Lower leg skin (tissue), 3 donors: ENCODE data around the gene LRRC23.
"Not testable (repeated sequence)": the region's sequence is repeated elsewhere in the genome, so short reads cannot be mapped to it uniquely, and the experiment has no call there.

Experiments
- POLR2A ChIP-seq, 2 donors: fragments of 450-650 bp; IDR thresholded peaks; one replicate each; pipeline ENCODE4 v1.6.1; 2016 to 2017; ENCODE audit warnings: antibody characterized with exemption in 2 of 2, mild to moderate bottlenecking in 1 of 2, moderate library complexity in 1 of 2
- TF ChIP-seq, protein P1 (sequence below), 3 donors: fragments of 450-650 bp; IDR thresholded peaks; one replicate each; pipeline ENCODE4 v1.5.1; 2016; ENCODE audit warnings: antibody characterized with exemption in 3 of 3, mild to moderate bottlenecking in 3 of 3, moderate library complexity in 2 of 3

- TF ChIP-seq POLR2A (IDR thresholded peaks at IDR 0.05), result not testable (repeated sequence)
- TF ChIP-seq, protein P1, sequence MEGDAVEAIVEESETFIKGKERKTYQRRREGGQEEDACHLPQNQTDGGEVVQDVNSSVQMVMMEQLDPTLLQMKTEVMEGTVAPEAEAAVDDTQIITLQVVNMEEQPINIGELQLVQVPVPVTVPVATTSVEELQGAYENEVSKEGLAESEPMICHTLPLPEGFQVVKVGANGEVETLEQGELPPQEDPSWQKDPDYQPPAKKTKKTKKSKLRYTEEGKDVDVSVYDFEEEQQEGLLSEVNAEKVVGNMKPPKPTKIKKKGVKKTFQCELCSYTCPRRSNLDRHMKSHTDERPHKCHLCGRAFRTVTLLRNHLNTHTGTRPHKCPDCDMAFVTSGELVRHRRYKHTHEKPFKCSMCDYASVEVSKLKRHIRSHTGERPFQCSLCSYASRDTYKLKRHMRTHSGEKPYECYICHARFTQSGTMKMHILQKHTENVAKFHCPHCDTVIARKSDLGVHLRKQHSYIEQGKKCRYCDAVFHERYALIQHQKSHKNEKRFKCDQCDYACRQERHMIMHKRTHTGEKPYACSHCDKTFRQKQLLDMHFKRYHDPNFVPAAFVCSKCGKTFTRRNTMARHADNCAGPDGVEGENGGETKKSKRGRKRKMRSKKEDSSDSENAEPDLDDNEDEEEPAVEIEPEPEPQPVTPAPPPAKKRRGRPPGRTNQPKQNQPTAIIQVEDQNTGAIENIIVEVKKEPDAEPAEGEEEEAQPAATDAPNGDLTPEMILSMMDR (IDR thresholded peaks at IDR 0.05), result not testable (repeated sequence)
Measured at GRCh38 chr12:6908141-6908540, 3.5 kb downstream of the LRRC23 start.
